Measurements from ENCODE around the gene UCN2.
"Not testable (repeated sequence)": the region's sequence is repeated elsewhere in the genome, so short reads cannot be mapped to it uniquely, and the experiment has no call there.

GRCh38 chr3:48551651-48552050 lies 11.9 kb downstream of the UCN2 start:
- TF ChIP-seq POLR2AphosphoS5, POLR2A (IDR thresholded peaks at IDR 0.05; ENCODE audit: low read depth, low read length): not testable (repeated sequence)

All from GM12891 (cell line).